ENCODE data around the gene MRTFA.
"Not testable (repeated sequence)": the region's sequence is repeated elsewhere in the genome, so short reads cannot be mapped to it uniquely, and the experiment has no call there.

The MRTFA gene

DNA sequence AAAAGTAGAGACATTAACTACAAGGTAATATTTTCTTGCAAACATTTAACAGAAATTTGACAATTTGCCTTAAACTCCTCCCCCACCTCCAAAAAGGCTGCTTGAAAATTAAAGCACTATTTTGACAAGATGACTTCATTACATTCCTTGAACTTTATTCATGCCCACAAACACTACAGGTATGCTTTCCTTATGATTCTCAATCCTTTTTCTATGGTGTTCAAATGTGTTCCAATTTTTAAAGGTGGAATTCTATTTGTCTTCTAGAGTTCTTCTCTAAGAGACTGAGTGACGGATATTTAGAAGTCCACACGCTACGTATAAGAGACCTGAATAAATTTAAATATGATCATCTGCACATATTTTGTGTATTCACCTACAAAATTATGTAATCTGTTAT lies 69.4 kb downstream of the MRTFA start:
- H3K27ac ChIP-seq: no peak overlapping the region
- no peak for DNase-seq
- no peak overlapping the region for H3K4me3 ChIP-seq
- intact Hi-C loops (cut with DNase I; ENCODE audit: low total_unique reads): no loop called here
- TF ChIP-seq, protein P1, sequence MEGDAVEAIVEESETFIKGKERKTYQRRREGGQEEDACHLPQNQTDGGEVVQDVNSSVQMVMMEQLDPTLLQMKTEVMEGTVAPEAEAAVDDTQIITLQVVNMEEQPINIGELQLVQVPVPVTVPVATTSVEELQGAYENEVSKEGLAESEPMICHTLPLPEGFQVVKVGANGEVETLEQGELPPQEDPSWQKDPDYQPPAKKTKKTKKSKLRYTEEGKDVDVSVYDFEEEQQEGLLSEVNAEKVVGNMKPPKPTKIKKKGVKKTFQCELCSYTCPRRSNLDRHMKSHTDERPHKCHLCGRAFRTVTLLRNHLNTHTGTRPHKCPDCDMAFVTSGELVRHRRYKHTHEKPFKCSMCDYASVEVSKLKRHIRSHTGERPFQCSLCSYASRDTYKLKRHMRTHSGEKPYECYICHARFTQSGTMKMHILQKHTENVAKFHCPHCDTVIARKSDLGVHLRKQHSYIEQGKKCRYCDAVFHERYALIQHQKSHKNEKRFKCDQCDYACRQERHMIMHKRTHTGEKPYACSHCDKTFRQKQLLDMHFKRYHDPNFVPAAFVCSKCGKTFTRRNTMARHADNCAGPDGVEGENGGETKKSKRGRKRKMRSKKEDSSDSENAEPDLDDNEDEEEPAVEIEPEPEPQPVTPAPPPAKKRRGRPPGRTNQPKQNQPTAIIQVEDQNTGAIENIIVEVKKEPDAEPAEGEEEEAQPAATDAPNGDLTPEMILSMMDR (IDR thresholded peaks at IDR 0.05): no peak
- H3K36me3 ChIP-seq: no peaks in the 10 kb centered on the region
- no peaks in the 10 kb centered on the region for H3K9me3 ChIP-seq
- peaks cover 0 to 28% (median 13%) of the 10 kb centered on the region in 4 donors for H3K4me1 ChIP-seq
- no peaks in the 10 kb centered on the region for H3K27me3 ChIP-seq

DNA sequence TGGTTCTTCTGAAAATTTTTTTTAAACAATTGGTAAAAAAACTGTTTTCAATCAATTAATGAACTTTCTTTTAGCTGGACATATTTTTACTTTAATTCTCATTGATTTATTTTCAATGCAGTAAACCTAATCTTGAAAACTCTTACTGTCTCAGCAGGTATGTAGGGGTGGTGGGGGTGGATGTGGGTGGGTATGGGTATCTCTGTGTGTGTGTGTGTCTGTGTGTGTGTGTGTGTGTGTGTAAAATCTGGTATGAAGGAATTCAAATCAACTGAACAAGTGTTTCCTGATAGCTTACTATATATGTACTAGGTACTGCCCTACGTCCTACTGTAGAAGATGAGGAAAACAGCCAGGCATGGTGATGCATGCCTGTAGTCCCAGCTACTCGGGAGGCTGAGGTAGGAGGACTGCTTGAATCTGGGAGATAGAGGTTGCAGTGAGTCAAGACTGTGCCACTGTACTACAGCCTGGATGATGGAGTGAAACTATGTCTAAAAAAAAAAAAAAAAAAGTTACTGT lies 75.5 kb downstream of the MRTFA start:
- TF ChIP-seq, protein P1 (IDR thresholded peaks at IDR 0.05): no peak

DNA sequence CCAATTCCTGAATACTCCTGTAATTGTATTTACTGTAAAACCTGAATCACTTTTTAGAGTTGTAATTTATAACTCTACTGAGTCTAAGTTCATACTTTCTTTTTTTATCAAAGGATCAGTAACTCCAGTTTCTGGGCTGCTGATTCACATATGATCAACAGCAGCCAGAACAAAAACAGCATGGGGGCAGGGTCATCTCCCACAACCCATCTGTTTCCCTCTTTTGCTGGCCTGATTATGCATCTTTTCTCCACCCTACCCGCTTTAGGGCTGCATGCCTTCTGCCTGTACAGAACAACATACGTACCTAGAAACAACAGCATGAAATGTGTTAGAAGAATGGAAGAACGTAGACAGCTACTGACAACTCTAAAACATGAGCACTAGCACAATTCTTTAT lies 76.0 kb downstream of the MRTFA start:
- Histone ChIP-seq H3K27me3 (no peaks in the 10 kb centered on the region), H3K4me1 (peaks cover 0 to 10% (median 0%) of the 10 kb centered on the region in 4 donors), H3K9me3 (no peaks in the 10 kb centered on the region), H3K27ac (no peak overlapping the region), H3K36me3 (no peaks in the 10 kb centered on the region), H3K4me3 (no peak overlapping the region)
- intact Hi-C loops (cut with DNase I; ENCODE audit: low total_unique reads): no loop called here
- no peak for DNase-seq
- TF ChIP-seq, protein P1 (IDR thresholded peaks at IDR 0.05): no peak

More for the DNA sequence above, 75.5 kb downstream of the MRTFA start:
- no peaks in the 10 kb centered on the region for H3K9me3 ChIP-seq
- H3K36me3 ChIP-seq: no peaks in the 10 kb centered on the region
- no peak for DNase-seq
- no peak overlapping the region for H3K4me3 ChIP-seq
- H3K4me1 ChIP-seq: peaks cover 0 to 10% (median under 1%) of the 10 kb centered on the region in 4 donors
- intact Hi-C loops (cut with DNase I; ENCODE audit: low total_unique reads): no loop called here
- no peaks in the 10 kb centered on the region for H3K27me3 ChIP-seq
- H3K27ac ChIP-seq: no peak overlapping the region

DNA sequence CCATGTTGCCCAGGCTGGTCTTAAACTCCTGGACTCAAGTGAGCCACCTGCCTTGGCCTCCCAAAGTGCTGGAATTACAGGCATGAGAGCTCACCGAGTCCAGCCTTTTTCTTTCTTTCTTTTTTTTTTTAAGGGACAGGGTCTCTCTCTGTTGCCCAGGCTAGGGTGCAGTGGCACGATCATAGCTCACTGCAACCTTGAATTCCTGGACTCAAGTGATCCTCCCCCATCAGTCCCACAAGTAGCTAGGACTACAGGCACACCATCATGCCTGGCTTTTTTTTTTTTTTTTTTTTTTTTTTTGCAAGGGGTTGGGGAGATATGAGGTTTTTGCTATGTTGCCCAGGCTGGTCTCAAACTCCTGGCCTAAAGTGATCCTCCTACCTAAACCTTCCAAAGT lies 78.5 kb downstream of the MRTFA start:
- TF ChIP-seq, protein P1 (IDR thresholded peaks at IDR 0.05): no peak
- Histone ChIP-seq H3K27me3 (no peaks in the 10 kb centered on the region), H3K4me3 (no peak overlapping the region), H3K4me1 (peaks cover 0 to 10% (median 0%) of the 10 kb centered on the region in 4 donors), H3K36me3 (peaks cover 0 to 7% (median 0%) of the 10 kb centered on the region in 3 donors), H3K27ac (no peak overlapping the region), H3K9me3 (no peaks in the 10 kb centered on the region)
- intact Hi-C loops (cut with DNase I; ENCODE audit: low total_unique reads): no loop called here
- DNase-seq: no peak

DNA sequence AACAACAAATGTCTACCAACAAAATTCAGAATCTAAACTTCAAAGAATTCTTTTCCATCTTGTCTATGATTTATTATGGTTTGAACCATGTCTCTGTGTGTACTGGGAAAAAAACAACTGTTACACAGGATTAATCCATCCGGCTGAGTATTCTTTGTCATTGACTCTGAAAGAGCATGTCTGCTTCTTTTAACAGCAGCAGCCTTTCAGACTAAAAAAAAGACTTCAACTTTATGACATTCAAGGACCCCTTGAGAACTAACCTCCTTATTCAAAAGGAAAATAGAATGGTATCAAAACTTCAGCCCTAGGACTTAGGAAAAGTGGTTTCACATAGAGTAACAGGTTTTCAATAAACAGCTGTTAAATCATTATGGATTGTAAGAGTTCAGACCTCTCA lies 79.9 kb downstream of the MRTFA start:
- TF ChIP-seq, protein P1 (IDR thresholded peaks at IDR 0.05): no peak
- no peak overlapping the region for H3K27ac ChIP-seq
- peaks cover 0 to 10% (median 0%) of the 10 kb centered on the region in 4 donors for H3K4me1 ChIP-seq
- intact Hi-C loops (cut with DNase I; ENCODE audit: low total_unique reads): no loop called here
- DNase-seq: no peak
- no peak overlapping the region for H3K4me3 ChIP-seq
- peaks cover 0 to 7% (median 5%) of the 10 kb centered on the region in 3 donors for H3K36me3 ChIP-seq
- H3K9me3 ChIP-seq: no peaks in the 10 kb centered on the region
- no peaks in the 10 kb centered on the region for H3K27me3 ChIP-seq

DNA sequence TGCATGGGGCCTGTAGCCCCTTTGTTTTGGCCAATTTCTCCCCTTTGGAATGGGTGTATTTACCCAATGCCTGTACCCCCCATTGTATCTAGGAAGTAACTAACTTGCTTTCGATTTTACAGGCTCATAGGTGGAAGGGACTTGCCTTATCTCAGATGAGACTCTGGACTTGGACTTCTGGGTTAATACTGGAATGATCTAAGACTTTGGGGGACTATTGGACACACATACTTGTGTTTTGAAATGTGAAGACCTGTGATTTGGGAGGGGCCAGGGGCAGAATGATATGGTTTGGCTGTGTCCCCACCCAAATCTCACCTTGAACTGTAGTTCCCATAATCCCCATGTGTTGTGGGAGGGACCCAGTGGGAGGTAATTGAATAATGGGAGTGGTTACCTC lies 82.5 kb downstream of the MRTFA start:
- H3K4me3 ChIP-seq; intact Hi-C loops (cut with DNase I; ENCODE audit: low total_unique reads); H3K27ac ChIP-seq; H3K4me1 ChIP-seq; DNase-seq; H3K27me3 ChIP-seq; H3K9me3 ChIP-seq: not testable (repeated sequence)
- H3K36me3 ChIP-seq: peaks cover 0 to 17% (median 9%) of the 10 kb centered on the region in 3 donors

Measured in tibial artery (tissue), 4 donors.